Subcutaneous abdominal adipose tissue (tissue), 5 donors: ENCODE measurements around the gene ADARB2.

Experiments used
- H3K27ac ChIP-seq: one replicate; pipeline ENCODE4 v1.7.0; 2013; ENCODE audit warnings: low read depth, mild to moderate bottlenecking, inconsistent platforms, low read length, moderate library complexity
- H3K27me3 ChIP-seq, 5 donors: one replicate each; pipeline ENCODE4 v1.7.0; 2013; ENCODE audit warnings: low read length in 5 of 5, inconsistent platforms in 1 of 5; ENCODE audit not compliant: control insufficient read depth in 5 of 5, insufficient read depth in 4 of 5
- H3K36me3 ChIP-seq, 5 donors: one replicate each; pipeline ENCODE4 v1.7.0; 2013; ENCODE audit warnings: low read length in 5 of 5; ENCODE audit not compliant: control insufficient read depth in 5 of 5, insufficient read depth in 5 of 5
- H3K4me1 ChIP-seq, 5 donors: one replicate each; pipeline ENCODE4 v1.7.0; 2013; ENCODE audit warnings: low read length in 5 of 5, mild to moderate bottlenecking in 3 of 5, moderate library complexity in 1 of 5; ENCODE audit not compliant: control insufficient read depth in 5 of 5, insufficient read depth in 5 of 5
- H3K4me3 ChIP-seq, 5 donors: one replicate each; pipeline ENCODE4 v1.7.0; 2013; ENCODE audit warnings: low read length in 5 of 5, low read depth in 1 of 5
- H3K9ac ChIP-seq, 5 donors: one replicate each; pipeline ENCODE4 v1.7.0; 2013; ENCODE audit warnings: low read length in 5 of 5, mild to moderate bottlenecking in 4 of 5, moderate library complexity in 3 of 5
- H3K9me3 ChIP-seq, 5 donors: one replicate each; pipeline ENCODE4 v1.7.0; 2013; ENCODE audit warnings: low read length in 5 of 5; ENCODE audit not compliant: control insufficient read depth in 5 of 5
- donor health status: healthy.
- donor health status: healthy.
- donor health status: healthy.
- donor health status: healthy.
- donor health status: healthy.

The ADARB2 gene

DNA sequence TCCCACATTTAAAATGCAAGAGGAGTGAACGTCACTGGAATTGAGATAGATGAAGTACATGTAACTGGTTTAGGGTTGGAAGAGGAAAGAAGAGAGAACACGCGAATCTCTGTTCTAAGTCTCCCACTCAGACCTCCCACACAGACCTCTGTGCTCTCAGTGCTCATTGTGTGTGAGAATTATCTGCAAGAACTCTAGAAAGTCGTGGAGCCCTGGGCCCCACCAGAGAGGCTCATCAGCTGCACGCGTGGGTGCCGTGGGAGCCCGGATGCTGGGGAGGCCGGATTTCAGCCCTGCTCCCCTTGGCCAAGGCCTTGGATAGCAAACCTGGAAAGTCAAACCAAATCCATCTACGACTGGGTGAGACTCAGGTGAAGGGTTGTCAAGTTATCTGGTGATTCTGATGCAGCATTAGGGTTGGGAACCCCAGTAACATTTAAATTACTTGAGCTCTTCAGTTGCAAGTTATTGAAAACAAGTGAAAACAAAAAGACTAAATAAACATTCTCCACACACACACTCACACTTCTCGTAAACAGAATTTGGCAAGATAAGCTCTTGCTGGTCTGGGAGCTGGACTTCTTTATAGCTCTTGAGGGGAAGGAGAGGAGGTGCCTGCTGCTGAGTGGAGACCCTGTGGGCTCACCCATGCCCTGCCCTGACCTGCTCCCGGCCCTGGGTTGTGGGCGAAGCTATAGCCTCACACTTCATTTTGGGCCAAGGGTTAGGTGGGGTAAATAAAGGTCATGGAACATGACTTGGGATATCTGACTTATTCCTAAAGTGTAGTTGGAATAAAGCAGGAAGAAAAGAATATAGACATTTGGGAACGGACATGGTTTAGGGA is 250.3 kb downstream of the ADARB2 start:
- Histone ChIP-seq H3K4me3 (no peak overlapping the region), H3K9ac (no peak overlapping the region), H3K9me3 (no peaks in the 10 kb centered on the region), H3K27ac (no peak overlapping the region), H3K4me1 (no peaks in the 10 kb centered on the region), H3K27me3 (peaks cover 0 to 9% (median 2%) of the 10 kb centered on the region in 5 donors), H3K36me3 (no peaks in the 10 kb centered on the region)

DNA sequence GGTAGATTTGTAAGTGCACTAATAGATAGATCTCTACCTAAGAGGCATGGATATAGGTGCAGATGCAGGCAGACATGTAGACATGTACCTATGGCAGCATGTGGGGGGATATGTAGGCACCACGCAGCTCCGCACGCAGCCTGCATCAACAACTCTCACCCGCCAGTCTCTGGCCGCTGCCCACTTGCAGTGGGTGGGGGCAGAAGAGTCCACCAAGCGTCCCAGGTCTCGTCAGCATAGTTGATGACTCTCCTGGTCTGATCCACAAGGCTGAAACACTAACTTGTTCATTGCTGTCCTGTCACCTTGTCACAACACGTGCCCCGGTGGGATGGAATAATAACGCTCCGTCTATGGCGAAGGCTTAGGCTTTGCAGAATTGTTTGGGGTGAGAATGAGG is 252.0 kb downstream of the ADARB2 start:
- H3K4me1 ChIP-seq: no peaks in the 10 kb centered on the region
- no peak overlapping the region for H3K4me3 ChIP-seq
- no peak overlapping the region for H3K27ac ChIP-seq
- no peak overlapping the region for H3K9ac ChIP-seq
- no peaks in the 10 kb centered on the region for H3K36me3 ChIP-seq
- H3K27me3 ChIP-seq: peaks cover 0 to 9% (median 2%) of the 10 kb centered on the region in 5 donors
- no peaks in the 10 kb centered on the region for H3K9me3 ChIP-seq

DNA sequence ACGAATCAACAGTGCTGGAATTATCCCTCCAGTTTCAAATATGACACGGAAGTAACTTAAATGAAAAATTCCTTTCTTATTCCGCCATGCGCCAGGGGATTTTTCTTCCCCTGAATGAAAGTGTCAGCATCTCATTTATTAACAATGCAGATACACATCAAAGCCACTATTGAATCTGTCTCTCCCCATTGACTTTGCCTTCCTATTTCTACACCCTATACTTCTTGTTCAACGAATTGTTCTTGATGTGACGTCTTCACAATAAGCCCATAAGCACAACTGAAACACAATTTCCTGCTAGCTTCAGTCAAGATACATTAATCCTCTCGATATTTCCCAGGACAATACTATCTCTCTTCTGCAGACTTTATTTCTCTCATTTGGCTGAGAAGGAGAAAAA is 253.5 kb downstream of the ADARB2 start:
- no peak overlapping the region for H3K4me3 ChIP-seq
- no peak overlapping the region for H3K9ac ChIP-seq
- peaks cover 0 to 2% (median 0%) of the 10 kb centered on the region in 5 donors for H3K9me3 ChIP-seq
- no peaks in the 10 kb centered on the region for H3K4me1 ChIP-seq
- no peak overlapping the region for H3K27ac ChIP-seq
- H3K36me3 ChIP-seq: no peaks in the 10 kb centered on the region
- peaks cover 0 to 9% (median 4%) of the 10 kb centered on the region in 5 donors for H3K27me3 ChIP-seq

DNA sequence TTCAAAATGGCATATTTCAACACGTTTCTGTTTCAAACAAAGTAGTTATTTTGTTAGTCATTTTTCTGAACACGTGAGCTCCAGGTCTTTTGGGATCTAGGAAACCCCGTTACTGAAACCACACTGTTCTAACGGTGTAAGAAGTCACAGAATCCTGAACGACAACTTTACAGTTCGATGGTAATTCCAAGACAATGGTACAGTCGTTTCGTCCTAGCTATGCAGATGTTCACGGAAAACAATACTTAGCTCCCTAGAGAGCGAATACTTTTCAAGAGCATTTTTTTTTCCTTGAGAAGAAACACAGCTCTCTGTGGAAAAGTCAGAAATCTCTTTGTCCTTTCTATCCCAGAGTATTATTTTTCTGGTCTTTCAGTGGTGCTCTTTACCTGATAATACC is 254.1 kb downstream of the ADARB2 start:
- Histone ChIP-seq H3K36me3 (no peaks in the 10 kb centered on the region), H3K4me3 (no peak overlapping the region), H3K27me3 (peaks cover 0 to 9% (median 4%) of the 10 kb centered on the region in 5 donors), H3K27ac (no peak overlapping the region), H3K9me3 (peaks cover 0 to 4% (median 0%) of the 10 kb centered on the region in 5 donors), H3K9ac (no peak overlapping the region), H3K4me1 (no peaks in the 10 kb centered on the region)

DNA sequence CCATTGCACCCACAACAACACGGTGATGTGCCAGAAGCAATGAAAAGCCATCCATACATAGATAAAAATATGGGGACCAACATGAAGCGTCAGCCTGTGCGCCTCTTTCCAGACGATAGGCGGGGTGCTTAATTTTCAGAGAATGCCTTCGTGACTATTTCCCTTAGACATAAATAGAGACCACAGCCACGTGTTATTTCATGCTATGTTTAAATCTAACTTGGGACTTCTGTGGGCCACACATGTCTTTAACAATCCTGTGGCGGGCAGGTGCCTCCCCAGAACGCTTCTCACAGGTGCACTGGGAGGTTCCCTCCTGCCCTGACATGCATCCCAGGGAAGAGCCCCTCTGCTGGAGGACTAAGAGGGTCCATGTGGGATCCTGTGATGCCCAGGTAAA is 259.7 kb downstream of the ADARB2 start:
- Histone ChIP-seq H3K9me3 (peaks cover 0 to 4% (median 0%) of the 10 kb centered on the region in 5 donors), H3K4me3 (no peak overlapping the region), H3K27ac (no peak overlapping the region), H3K9ac (no peak overlapping the region), H3K4me1 (no peaks in the 10 kb centered on the region), H3K27me3 (peaks cover 2 to 19% (median 12%) of the 10 kb centered on the region in 5 donors), H3K36me3 (no peaks in the 10 kb centered on the region)

DNA sequence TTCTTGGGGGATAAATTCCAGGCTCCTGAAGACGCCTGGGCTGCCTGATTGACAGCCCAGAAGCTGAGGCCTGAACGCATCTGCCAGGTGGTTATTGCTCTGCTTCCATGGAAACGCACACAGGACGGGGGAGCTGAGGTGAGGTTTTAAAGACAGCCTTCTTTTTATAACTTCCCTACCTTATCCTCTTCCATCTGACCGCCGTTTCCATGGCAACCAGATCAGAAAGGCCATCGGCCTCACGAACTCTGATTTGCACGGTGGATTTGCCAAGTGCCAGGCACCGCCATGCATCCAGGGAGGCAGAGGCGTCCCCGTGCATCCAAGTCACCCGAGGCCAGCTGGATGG is 260.9 kb downstream of the ADARB2 start:
- Histone ChIP-seq H3K27me3 (peaks cover 8 to 25% (median 13%) of the 10 kb centered on the region in 5 donors), H3K9ac (no peak overlapping the region), H3K4me1 (no peaks in the 10 kb centered on the region)

DNA sequence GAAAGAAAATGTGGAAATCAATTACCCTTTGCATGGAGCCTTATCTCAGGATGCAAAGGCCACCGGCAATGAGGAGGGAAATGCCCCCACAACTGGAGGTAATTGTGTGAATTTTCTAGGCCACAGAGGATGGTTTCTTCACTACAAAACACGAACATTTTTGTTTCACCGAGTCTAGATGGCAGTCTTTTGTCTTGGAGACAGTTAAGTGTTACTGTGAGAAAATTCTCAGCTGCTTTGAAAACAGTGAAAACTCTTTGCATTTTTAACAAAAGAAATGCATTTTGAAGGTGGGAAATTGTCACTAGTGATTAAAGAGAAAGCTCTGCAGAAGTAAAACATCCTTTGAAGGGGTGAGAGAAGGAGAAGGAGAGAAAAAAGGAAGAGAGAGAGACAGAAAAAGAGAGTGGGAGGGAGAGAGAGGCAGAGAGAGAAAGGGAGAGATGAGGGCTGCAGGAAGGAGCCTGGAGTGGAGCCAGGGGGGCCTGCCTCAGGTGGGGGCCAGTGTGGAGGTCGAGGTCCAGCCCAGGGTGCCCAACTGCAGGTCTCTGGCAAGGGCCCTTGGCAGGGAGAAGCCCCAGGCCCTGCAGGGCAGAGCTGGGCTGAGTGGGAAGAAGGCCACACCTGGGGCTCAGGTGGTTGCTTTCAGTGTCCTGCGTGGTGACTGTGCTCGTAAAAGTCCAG is 261.4 kb downstream of the ADARB2 start:
- H3K4me1 ChIP-seq: no peaks in the 10 kb centered on the region
- H3K9ac ChIP-seq: no peak overlapping the region
- H3K27me3 ChIP-seq: peaks cover 8 to 25% (median 13%) of the 10 kb centered on the region in 5 donors
- H3K27ac ChIP-seq: no peak overlapping the region
- no peak overlapping the region for H3K4me3 ChIP-seq
- H3K9me3 ChIP-seq: peaks cover 0 to 4% (median 0%) of the 10 kb centered on the region in 5 donors
- no peaks in the 10 kb centered on the region for H3K36me3 ChIP-seq

More for the DNA sequence above, 260.9 kb downstream of the ADARB2 start:
- H3K36me3 ChIP-seq: no peaks in the 10 kb centered on the region
- no peak overlapping the region for H3K4me3 ChIP-seq
- H3K9me3 ChIP-seq: peaks cover 0 to 4% (median 0%) of the 10 kb centered on the region in 5 donors
- H3K27ac ChIP-seq: no peak overlapping the region

DNA sequence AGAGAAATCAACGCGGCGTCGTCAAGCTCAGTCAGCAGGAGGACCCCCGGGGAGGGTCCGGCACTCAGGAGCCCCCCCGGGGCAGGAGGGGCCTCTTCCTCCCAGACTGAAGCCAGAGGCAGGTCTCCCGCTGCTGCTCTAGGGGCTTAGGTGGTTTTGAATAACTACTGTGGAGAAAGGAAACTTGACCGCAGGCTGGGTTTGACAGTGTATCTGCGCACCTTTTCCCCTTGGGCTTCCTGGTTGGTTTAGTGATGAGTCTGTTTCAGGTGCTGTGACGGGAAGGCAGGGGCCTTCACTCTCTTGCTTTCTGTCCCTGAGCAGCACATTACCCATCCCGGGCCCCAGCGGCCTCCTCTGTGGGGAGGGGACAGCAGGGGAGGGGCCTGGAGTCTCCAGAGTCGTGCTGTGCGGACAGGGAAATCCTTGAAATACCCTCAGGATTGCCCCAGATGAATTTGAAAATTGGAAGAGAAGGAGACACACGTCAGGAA is 262.2 kb downstream of the ADARB2 start:
- no peaks in the 10 kb centered on the region for H3K36me3 ChIP-seq
- H3K27ac ChIP-seq: no peak overlapping the region
- H3K9me3 ChIP-seq: peaks cover 0 to 4% (median 0%) of the 10 kb centered on the region in 5 donors
- H3K4me3 ChIP-seq: no peak overlapping the region
- no peaks in the 10 kb centered on the region for H3K4me1 ChIP-seq
- peaks cover 8 to 25% (median 13%) of the 10 kb centered on the region in 5 donors for H3K27me3 ChIP-seq
- no peak overlapping the region for H3K9ac ChIP-seq

DNA sequence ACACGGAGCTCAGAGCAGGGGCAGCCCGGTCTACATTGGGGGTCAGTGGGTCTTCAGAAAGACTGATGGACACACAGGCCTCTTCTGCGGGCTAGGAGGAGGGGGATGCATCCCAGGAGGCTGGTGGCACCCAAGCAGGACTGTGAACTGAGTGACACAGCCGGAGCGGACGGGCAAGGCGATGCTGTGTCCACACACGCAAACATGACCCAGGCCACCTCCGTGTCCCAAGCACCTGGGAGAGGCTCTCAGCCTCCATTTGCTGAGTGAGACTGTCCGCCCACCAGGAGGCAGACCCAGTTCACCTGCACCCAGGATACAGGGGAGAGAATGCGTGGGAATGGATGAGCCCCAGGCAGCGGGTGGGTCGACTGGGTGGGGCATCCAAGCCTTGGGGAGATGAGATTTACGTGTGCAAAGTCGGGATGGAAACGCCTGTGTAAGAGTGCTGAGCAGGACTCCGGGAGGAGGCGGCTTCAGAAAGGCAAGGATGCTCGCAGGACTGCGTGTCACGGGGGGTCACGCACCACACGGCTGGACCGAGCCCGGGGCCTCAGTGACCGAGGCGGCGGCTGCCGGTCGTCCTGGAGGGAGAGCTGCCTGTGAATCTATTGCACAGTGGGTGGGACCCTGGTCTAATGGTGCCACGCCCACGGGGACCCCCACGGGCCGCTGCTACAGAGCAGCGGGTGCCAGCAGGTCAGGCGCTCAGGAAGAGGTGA is 262.8 kb downstream of the ADARB2 start:
- no peak overlapping the region for H3K27ac ChIP-seq
- H3K4me3 ChIP-seq: no peak overlapping the region
- peaks cover 8 to 25% (median 13%) of the 10 kb centered on the region in 5 donors for H3K27me3 ChIP-seq
- H3K9me3 ChIP-seq: peaks cover 0 to 4% (median 0%) of the 10 kb centered on the region in 5 donors
- no peaks in the 10 kb centered on the region for H3K4me1 ChIP-seq
- no peaks in the 10 kb centered on the region for H3K36me3 ChIP-seq
- no peak overlapping the region for H3K9ac ChIP-seq
